ENCODE results near the gene EN1.

GRCh38 chr2:118893100-118893499 lies 45.7 kb upstream of the EN1 start:
- TF ChIP-seq CTCF (IDR thresholded peaks at IDR 0.05) (no peak), ZFX (IDR thresholded peaks at IDR 0.05; ENCODE audit: borderline replicate concordance) (no peak)

All from 22Rv1 (cell line).